Thoracic aorta (tissue), 2 donors: ENCODE measurements around the gene GNGT2. TPM values are rescaled to one million over a fixed set of nuclear protein-coding genes. Genes with fewer than 3 reads are reported as not detected.

Experiments used
- ATAC-seq: fragments of 150-250 bp; one replicate; pipeline ENCODE4 v1.8.0; 2017; ENCODE audit warnings: low read depth; ENCODE audit not compliant: insufficient number of reproducible peaks, low FRiP score
- DNase-seq: peaks from one replicate; pipeline ENCODE4 v3.0.0-alpha.2; 2020; ENCODE audit warnings: low spot score
- H3K27ac ChIP-seq, 2 donors: fragments of 200-600 bp; sonication (generic); 1 replicate in 1 of 2; 2 replicates in 1 of 2; pipeline ENCODE4 v1.5.1; 2016; ENCODE audit warnings: mild to moderate bottlenecking in 2 of 2, moderate library complexity in 2 of 2
- H3K27me3 ChIP-seq: fragments of 200-600 bp; sonication (generic); replicated peaks from 2 replicates; pipeline ENCODE4 v1.6.0; 2016; ENCODE audit warnings: mild to moderate bottlenecking; ENCODE audit not compliant: insufficient read depth
- H3K36me3 ChIP-seq: fragments of 200-600 bp; sonication (generic); one replicate; pipeline ENCODE4 v1.5.1; 2016
- H3K4me1 ChIP-seq, 2 donors: fragments of 200-600 bp; sonication (generic); 1 replicate in 1 of 2; 2 replicates in 1 of 2; pipeline versions ENCODE4 v1.5.1 to v1.6.0; 2016; ENCODE audit warnings: low read depth in 2 of 2, mild to moderate bottlenecking in 1 of 2; ENCODE audit not compliant: control insufficient read depth in 1 of 2
- H3K4me3 ChIP-seq: fragments of 200-600 bp; sonication (generic); 2 replicates; pipeline ENCODE4 v1.5.1; 2016; ENCODE audit warnings: mild to moderate bottlenecking
- H3K9me3 ChIP-seq: fragments of 200-600 bp; sonication (generic); 2 replicates; pipeline ENCODE4 v1.5.1; 2016
- total RNA-seq, 2 donors: library from RNA; depleted of rRNA; stranded (reverse); fragments of >200 nt; gene quantifications; one replicate each; pipeline versions ENCODE4 v1.1.0 to v1.2.3, GENCODE V29; 2016
- TF ChIP-seq, protein P1 (sequence below): fragments of 200-600 bp; sonication (generic); IDR thresholded peaks from one replicate; pipeline ENCODE4 v1.5.1; 2019; ENCODE audit warnings: antibody characterized with exemption

The GNGT2 gene
- total RNA-seq, 2 donors from 2014 or later = 3.1 TPM; not detected in 1

GRCh38 chr17:49252148-49252695, 41.8 kb upstream of the GNGT2 start:
- Histone ChIP-seq H3K9me3 (no peaks in the 10 kb centered on the region), H3K36me3 (no peaks in the 10 kb centered on the region), H3K4me3 (no peak overlapping the region), H3K4me1 (peaks cover 0 to 6% of the 10 kb centered on the region in 2 donors), H3K27me3 (no peaks in the 10 kb centered on the region), H3K27ac (no peak overlapping the region)
- no peak for ATAC-seq
- TF ChIP-seq, protein P1, sequence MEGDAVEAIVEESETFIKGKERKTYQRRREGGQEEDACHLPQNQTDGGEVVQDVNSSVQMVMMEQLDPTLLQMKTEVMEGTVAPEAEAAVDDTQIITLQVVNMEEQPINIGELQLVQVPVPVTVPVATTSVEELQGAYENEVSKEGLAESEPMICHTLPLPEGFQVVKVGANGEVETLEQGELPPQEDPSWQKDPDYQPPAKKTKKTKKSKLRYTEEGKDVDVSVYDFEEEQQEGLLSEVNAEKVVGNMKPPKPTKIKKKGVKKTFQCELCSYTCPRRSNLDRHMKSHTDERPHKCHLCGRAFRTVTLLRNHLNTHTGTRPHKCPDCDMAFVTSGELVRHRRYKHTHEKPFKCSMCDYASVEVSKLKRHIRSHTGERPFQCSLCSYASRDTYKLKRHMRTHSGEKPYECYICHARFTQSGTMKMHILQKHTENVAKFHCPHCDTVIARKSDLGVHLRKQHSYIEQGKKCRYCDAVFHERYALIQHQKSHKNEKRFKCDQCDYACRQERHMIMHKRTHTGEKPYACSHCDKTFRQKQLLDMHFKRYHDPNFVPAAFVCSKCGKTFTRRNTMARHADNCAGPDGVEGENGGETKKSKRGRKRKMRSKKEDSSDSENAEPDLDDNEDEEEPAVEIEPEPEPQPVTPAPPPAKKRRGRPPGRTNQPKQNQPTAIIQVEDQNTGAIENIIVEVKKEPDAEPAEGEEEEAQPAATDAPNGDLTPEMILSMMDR = no peak
- no peak for DNase-seq

GRCh38 chr17:49249890-49250522, 39.6 kb upstream of the GNGT2 start:
- TF ChIP-seq, protein P1 = no peak
- H3K27me3 ChIP-seq = no peaks in the 10 kb centered on the region
- DNase-seq (no peak), ATAC-seq (no peak)
- no peaks in the 10 kb centered on the region for H3K36me3 ChIP-seq
- no peak overlapping the region for H3K4me3 ChIP-seq
- H3K27ac ChIP-seq = no peak overlapping the region
- H3K9me3 ChIP-seq = no peaks in the 10 kb centered on the region
- H3K4me1 ChIP-seq = peaks cover 0 to 6% of the 10 kb centered on the region in 2 donors

DNA sequence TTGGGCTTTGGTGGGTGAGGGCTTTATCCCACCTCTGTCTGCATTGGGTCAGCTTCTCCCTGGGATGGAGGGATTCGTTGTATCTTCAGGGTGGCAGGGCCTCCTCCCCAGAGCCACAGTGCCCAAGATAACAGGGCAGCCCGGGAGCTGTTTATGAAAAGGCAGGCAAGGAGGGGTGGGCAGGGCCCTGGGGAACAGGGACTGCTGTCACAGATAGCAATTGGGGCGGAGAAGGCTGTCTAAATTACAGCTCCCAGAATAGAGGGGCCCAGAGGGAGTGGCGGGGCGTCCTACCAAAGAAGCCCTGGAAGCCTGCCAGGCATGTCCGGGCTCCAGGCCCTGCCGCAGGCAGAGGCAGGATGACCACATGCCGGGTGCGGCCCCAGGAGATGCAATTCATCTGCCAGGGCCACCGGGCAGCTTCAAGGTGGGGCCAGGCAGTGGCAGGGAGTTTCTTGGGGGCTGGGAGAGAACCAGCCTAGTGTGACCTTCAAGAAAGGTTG, 39.0 kb upstream of the GNGT2 start:
- DNase-seq (no peak), ATAC-seq (no peak)
- H3K4me1 ChIP-seq = peaks cover 0 to 6% of the 10 kb centered on the region in 2 donors
- no peaks in the 10 kb centered on the region for H3K9me3 ChIP-seq
- TF ChIP-seq, protein P1 = no peak
- no peak overlapping the region for H3K27ac ChIP-seq
- no peaks in the 10 kb centered on the region for H3K27me3 ChIP-seq
- no peak overlapping the region for H3K4me3 ChIP-seq
- no peaks in the 10 kb centered on the region for H3K36me3 ChIP-seq

GRCh38 chr17:49247944-49248343, 37.6 kb upstream of the GNGT2 start:
- Histone ChIP-seq H3K27ac (no peak overlapping the region), H3K4me3 (no peak overlapping the region), H3K9me3 (no peaks in the 10 kb centered on the region), H3K36me3 (no peaks in the 10 kb centered on the region), H3K4me1 (peaks cover 0 to 6% of the 10 kb centered on the region in 2 donors), H3K27me3 (no peaks in the 10 kb centered on the region)
- TF ChIP-seq, protein P1 = no peak
- ATAC-seq (no peak), DNase-seq (no peak)

DNA sequence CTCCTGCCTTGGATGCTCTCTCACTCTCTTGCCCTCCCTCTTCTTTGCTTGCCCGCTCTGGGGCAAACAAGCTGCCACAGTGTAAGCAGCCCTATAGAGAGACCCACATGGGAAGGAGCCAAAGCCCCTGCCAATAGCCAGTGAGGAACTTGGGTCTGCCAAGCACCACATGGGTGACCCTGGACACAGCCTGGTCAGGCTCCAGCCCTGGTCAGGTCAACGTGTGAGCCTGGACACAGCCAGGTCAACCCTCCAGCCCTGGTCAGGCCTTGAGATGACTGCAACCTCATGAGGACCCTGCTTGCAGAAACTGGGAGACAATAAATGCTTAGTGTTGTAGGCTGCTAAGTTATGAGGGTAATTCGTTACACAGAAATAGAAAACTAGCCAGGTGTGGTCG, 34.5 kb upstream of the GNGT2 start:
- no peak for ATAC-seq
- Histone ChIP-seq H3K27ac (no peak overlapping the region), H3K4me1 (peaks cover 0 to 6% of the 10 kb centered on the region in 2 donors), H3K9me3 (no peaks in the 10 kb centered on the region), H3K4me3 (no peak overlapping the region), H3K27me3 (no peaks in the 10 kb centered on the region), H3K36me3 (no peaks in the 10 kb centered on the region)
- no peak for DNase-seq
- TF ChIP-seq, protein P1 = no peak
